T-cell (primary cell): ENCODE results near the gene MKRN2OS. TPM values are rescaled to one million over a fixed set of nuclear protein-coding genes. Genes with fewer than 3 reads are reported as not detected.
A peak's percentile ranks its signal among the peaks of the same experiment; 100 is the strongest.

ENCODE experiments used
- ATAC-seq, 4 experiments: fragments of 200-7000 bp in 3 of 4; fragments of 150-1000 bp in 1 of 4; cut with Tn5 transposase; replicated peaks in 1 of 4; 1 replicate in 3 of 4; 2 replicates in 1 of 4; pipeline ENCODE4 v1.10.0; 2021; ENCODE audit warnings: moderate library complexity in 3 of 4, mild to moderate bottlenecking in 2 of 4, moderate number of reproducible peaks in 1 of 4
- CTCF ChIA-PET, 2 donors: fragments of 300-600 bp; sonication (Branson Sonifier 250); formaldehyde crosslinking; loops; one replicate each; lab custom pipeline; 2022; ENCODE audit warnings: antibody characterized with exemption in 2 of 2; lab: Charles Lee
- POLR2A ChIA-PET, 2 donors: fragments of 300-600 bp; sonication (Branson Sonifier 250); formaldehyde crosslinking; loops; one replicate each; lab custom pipeline; 2022; ENCODE audit warnings: antibody characterized with exemption in 2 of 2; lab: Charles Lee
- DNase-seq, 35 experiments: peaks; one replicate each; pipeline versions ENCODE4 v3.0.0 to v3.0.0-alpha.2; 2013 to 2023
- H3K27ac ChIP-seq: one replicate; pipeline ENCODE4 v1.5.1; 2013; ENCODE audit warnings: low read length
- H3K27me3 ChIP-seq, 2 experiments: replicated peaks in 1 of 2; 1 replicate in 1 of 2; 2 replicates in 1 of 2; pipeline versions ENCODE4 v1.6.1 to v1.7.0; 2013; ENCODE audit warnings: low read length in 1 of 2, mixed read lengths in 1 of 2; ENCODE audit not compliant: control insufficient read depth in 2 of 2, insufficient read depth in 2 of 2; ENCODE audit errors: extremely low read depth in 1 of 2
- H3K36me3 ChIP-seq, 2 donors: 1 replicate in 1 of 2; 2 replicates in 1 of 2; pipeline versions ENCODE4 v1.6.1 to v1.7.0; 2013; ENCODE audit warnings: low read length in 1 of 2; ENCODE audit not compliant: control insufficient read depth in 2 of 2, insufficient read depth in 1 of 2; ENCODE audit errors: extremely low read depth in 1 of 2
- H3K4me1 ChIP-seq, 2 experiments: 1 replicate in 1 of 2; 2 replicates in 1 of 2; pipeline versions ENCODE4 v1.6.1 to v1.7.0; 2013; ENCODE audit warnings: low read length in 2 of 2, mixed read lengths in 1 of 2; ENCODE audit not compliant: insufficient read depth in 2 of 2, control insufficient read depth in 1 of 2; ENCODE audit errors: extremely low read depth in 1 of 2
- H3K4me3 ChIP-seq, 2 donors: 1 replicate in 1 of 2; 2 replicates in 1 of 2; pipeline versions ENCODE4 v1.5.1 to v1.7.0; 2013; ENCODE audit warnings: mild to moderate bottlenecking in 2 of 2, low read length in 1 of 2, moderate library complexity in 1 of 2; ENCODE audit not compliant: control insufficient read depth in 1 of 2; ENCODE audit errors: extremely low read depth in 1 of 2
- H3K9me3 ChIP-seq: 2 replicates; pipeline ENCODE4 v1.7.0; 2013
- H3K27ac Mint-ChIP-seq, 2 donors: one replicate each; pipeline ENCODE4 v1.8.0; 2020 to 2021; ENCODE audit warnings: mild to moderate bottlenecking in 2 of 2, mixed read lengths in 2 of 2
- H3K27me3 Mint-ChIP-seq, 2 donors: one replicate each; pipeline ENCODE4 v1.8.0; 2021 to 2022; ENCODE audit warnings: mixed read lengths in 2 of 2
- H3K36me3 Mint-ChIP-seq: one replicate; pipeline ENCODE4 v1.8.0; 2021; ENCODE audit warnings: mixed read lengths
- H3K4me1 Mint-ChIP-seq, 3 donors: one replicate each; pipeline ENCODE4 v1.8.0; 2020 to 2022; ENCODE audit warnings: mixed read lengths in 3 of 3, mild to moderate bottlenecking in 1 of 3
- H3K4me3 Mint-ChIP-seq, 3 donors: one replicate each; pipeline ENCODE4 v1.8.0; 2020 to 2022; ENCODE audit warnings: mild to moderate bottlenecking in 3 of 3, mixed read lengths in 3 of 3, moderate library complexity in 3 of 3
- H3K9me3 Mint-ChIP-seq, 3 donors: one replicate each; pipeline ENCODE4 v1.8.0; 2020 to 2022; ENCODE audit warnings: mixed read lengths in 3 of 3
- WGBS: methylation state at CpG from one replicate; pipeline ENCODE4 v1.1.5; 2013; ENCODE audit warnings: missing lambda C conversion rate; ENCODE audit not compliant: insufficient coverage; 5-methylcytosine and 5-hydroxymethylcytosine counted together
- total RNA-seq, 35 experiments: library from RNA in 6 of 35; stranded (reverse) in 6 of 35; fragments of 120-200 nt in 1 of 35; gene quantifications; one replicate each; pipeline versions ENCODE4 v1.2.1 to v1.2.4 and lab custom pipeline; 2013 to 2026

MKRN2OS gene
- total RNA-seq (not detected), total RNA-seq (lab: John Stamatoyannopoulos, UW) (0 to 0.22 (median 0) reads per million in 29 experiments)
- total RNA-seq (2013): not detected

- Mint-ChIP-seq H3K27me3 (peaks cover 4 to 6% of the 10 kb centered on the region in 2 donors), H3K9me3 (no peaks in the 10 kb centered on the region), H3K4me3 (no peak within 1 kb of the TSS), H3K27ac (no peak within 1 kb of the TSS), H3K36me3 (no peaks in the 10 kb centered on the region), H3K4me1 (peaks cover 0 to 6% (median 0%) of the 10 kb centered on the region in 3 donors)
- Histone ChIP-seq H3K27ac (no peak within 1 kb of the TSS), H3K9me3 (no peaks in the 10 kb centered on the region), H3K36me3 (no peaks in the 10 kb centered on the region), H3K4me3 (no peak within 1 kb of the TSS), H3K27me3 (peaks cover 0 to 3% of the 10 kb centered on the region in 2 experiments), H3K4me1 (no peaks in the 10 kb centered on the region)
- 100% methylated on average over 3 of the region's 4 CpGs for WGBS
- POLR2A ChIA-PET: no interaction called here
- no peak for ATAC-seq
- CTCF ChIA-PET: no interaction called here
- DNase-seq: no peak
Measured at GRCh38 chr3:12545473-12545791, at the start of gene MKRN2OS. TSS of gene MKRN2OS (minus strand) at chr3:12545499. CDS start at chr3:12545464, 35 bp downstream.

GRCh38 chr3:12593473-12593872 is 48.2 kb upstream of the MKRN2OS start:
- no peak overlapping the region for H3K4me3 Mint-ChIP-seq

GRCh38 chr3:12591997-12592715 is 46.9 kb upstream of the MKRN2OS start:
- no peaks in the 10 kb centered on the region for H3K27me3 ChIP-seq
- Mint-ChIP-seq H3K36me3 (peaks cover 56% of the 10 kb centered on the region), H3K9me3 (no peaks in the 10 kb centered on the region), H3K4me1 (no peaks in the 10 kb centered on the region), H3K27me3 (no peaks in the 10 kb centered on the region), H3K4me3 (no peak overlapping the region), H3K27ac (peak overlapping the region in 1 of 2 donors; percentile 1)
- ATAC-seq: no peak
- POLR2A ChIA-PET: no interaction called here
- H3K4me1 ChIP-seq: no peaks in the 10 kb centered on the region
- WGBS: 100% methylated on average over 2 of the region's 4 CpGs
- no peak overlapping the region for H3K4me3 ChIP-seq
- H3K36me3 ChIP-seq: peaks cover 8 to 82% of the 10 kb centered on the region in 2 donors
- no peaks in the 10 kb centered on the region for H3K9me3 ChIP-seq
- CTCF ChIA-PET: no interaction called here
- DNase-seq: no peak
- no peak overlapping the region for H3K27ac ChIP-seq

More at GRCh38 chr3:12593473-12593872, 48.2 kb upstream of the MKRN2OS start:
- Mint-ChIP-seq H3K9me3 (no peaks in the 10 kb centered on the region), H3K27me3 (no peaks in the 10 kb centered on the region), H3K36me3 (peaks cover 58% of the 10 kb centered on the region), H3K27ac (peak overlapping the region; percentile 18 to 21), H3K4me1 (no peaks in the 10 kb centered on the region)
- Histone ChIP-seq H3K27ac (no peak overlapping the region), H3K4me1 (no peaks in the 10 kb centered on the region), H3K36me3 (peaks cover 7 to 82% of the 10 kb centered on the region in 2 donors), H3K4me3 (no peak overlapping the region), H3K9me3 (no peaks in the 10 kb centered on the region), H3K27me3 (no peaks in the 10 kb centered on the region)
- 100% methylated on average over 1 of the region's 3 CpGs for WGBS
- ATAC-seq (no peak), DNase-seq (no peak)
- CTCF ChIA-PET: no interaction called here
- POLR2A ChIA-PET: interaction anchor here in 1 of 2 donors (0.6 kb wide), 1 partner anchor 24 kb away, joined by 3 read pairs; no protein-coding TSS in a partner anchor

- ATAC-seq (no peak), DNase-seq (no peak)
- H3K27ac Mint-ChIP-seq: peak overlapping the region in 1 of 2 donors; percentile 1
- no peaks in the 10 kb centered on the region for H3K27me3 Mint-ChIP-seq
- peaks cover 10 to 80% of the 10 kb centered on the region in 2 donors for H3K36me3 ChIP-seq
- CTCF ChIA-PET: interaction anchor here in 1 of 2 donors (0.6 kb wide), 1 partner anchor 435 kb away, joined by 3 read pairs; no protein-coding TSS in a partner anchor
- H3K27ac ChIP-seq: no peak overlapping the region
- POLR2A ChIA-PET: no interaction called here
- H3K9me3 ChIP-seq: no peaks in the 10 kb centered on the region
- no peaks in the 10 kb centered on the region for H3K4me1 ChIP-seq
- H3K36me3 Mint-ChIP-seq: peaks cover 57% of the 10 kb centered on the region
- H3K4me3 ChIP-seq: no peak overlapping the region
- no peaks in the 10 kb centered on the region for H3K4me1 Mint-ChIP-seq
- WGBS: 100% methylated on average over 3 of the region's 6 CpGs
- H3K27me3 ChIP-seq: no peaks in the 10 kb centered on the region
- H3K4me3 Mint-ChIP-seq: no peak overlapping the region
- no peaks in the 10 kb centered on the region for H3K9me3 Mint-ChIP-seq
Measured at GRCh38 chr3:12591456-12591855, 46.2 kb upstream of the MKRN2OS start.

- no peaks in the 10 kb centered on the region for H3K9me3 ChIP-seq
- WGBS: 100% methylated on average over 3 of the region's 4 CpGs
- H3K4me3 Mint-ChIP-seq: no peak overlapping the region
- ATAC-seq: no peak
- H3K4me1 ChIP-seq: no peaks in the 10 kb centered on the region
- H3K4me3 ChIP-seq: no peak overlapping the region
- DNase-seq: no peak
- ChIA-PET POLR2A (interaction anchor here (0.6 to 0.7 kb wide), 3 partner anchors 17 to 1229 kb away, joined by 3 to 4 read pairs (median 3); no protein-coding TSS in a partner anchor), CTCF (interaction anchor here in 1 of 2 donors (0.6 kb wide), 1 partner anchor 1392 kb away, joined by 4 read pairs; no protein-coding TSS in a partner anchor)
- H3K27me3 ChIP-seq: no peaks in the 10 kb centered on the region
- H3K27ac ChIP-seq: no peak overlapping the region
- H3K9me3 Mint-ChIP-seq: no peaks in the 10 kb centered on the region
- no peaks in the 10 kb centered on the region for H3K27me3 Mint-ChIP-seq
- no peaks in the 10 kb centered on the region for H3K4me1 Mint-ChIP-seq
- H3K36me3 ChIP-seq: peaks cover 6 to 84% of the 10 kb centered on the region in 2 donors
- H3K27ac Mint-ChIP-seq: no peak overlapping the region
- peaks cover 59% of the 10 kb centered on the region for H3K36me3 Mint-ChIP-seq
Measured at GRCh38 chr3:12590096-12590495, 44.8 kb upstream of the MKRN2OS start.

GRCh38 chr3:12588039-12589009 is 43.0 kb upstream of the MKRN2OS start:
- Histone ChIP-seq H3K27me3 (no peaks in the 10 kb centered on the region), H3K9me3 (no peaks in the 10 kb centered on the region), H3K36me3 (peaks cover 20 to 84% of the 10 kb centered on the region in 2 donors), H3K4me1 (no peaks in the 10 kb centered on the region), H3K4me3 (no peak overlapping the region), H3K27ac (no peak overlapping the region)
- peak overlapping the region in 1 of 2 donors; percentile 18 for H3K27ac Mint-ChIP-seq
- ATAC-seq (no peak), DNase-seq (no peak)
- no peaks in the 10 kb centered on the region for H3K9me3 Mint-ChIP-seq
- peaks cover 58% of the 10 kb centered on the region for H3K36me3 Mint-ChIP-seq
- H3K4me1 Mint-ChIP-seq: peaks cover 0 to 6% (median 0%) of the 10 kb centered on the region in 3 donors
- POLR2A ChIA-PET: interaction anchor here in 1 of 2 donors (0.6 kb wide), 1 partner anchor 10 kb away, joined by 5 read pairs; no protein-coding TSS in a partner anchor
- no peak overlapping the region for H3K4me3 Mint-ChIP-seq
- no peaks in the 10 kb centered on the region for H3K27me3 Mint-ChIP-seq
- WGBS: no CpG with 5 or more reads among the region's 7 CpGs
- CTCF ChIA-PET: interaction anchor here in 1 of 2 donors (0.6 kb wide), 1 partner anchor 965 kb away, joined by 4 read pairs; no protein-coding TSS in a partner anchor
